GM19193 (cell line): ENCODE results near the gene HK1.

Source experiments
- POLR2A ChIP-seq: IDR thresholded peaks from 4 replicates; pipeline ENCODE4 v1.6.1; 2011; ENCODE audit not compliant: insufficient read depth, insufficient read length; ENCODE audit errors: extremely low read depth

The HK1 gene

GRCh38 chr10:69317626-69318105, 39.4 kb downstream of the HK1 start:
- TF ChIP-seq POLR2A = no peak

GRCh38 chr10:69318106-69318866, 40.0 kb downstream of the HK1 start:
- TF ChIP-seq POLR2A = peak; percentile 60

GRCh38 chr10:69318867-69319727, 40.8 kb downstream of the HK1 start:
- peak; percentile 25 for TF ChIP-seq POLR2A

- TF ChIP-seq POLR2A = no peak
These were observed 41.6 kb downstream of the HK1 start for GRCh38 chr10:69319841-69320316.

DNA sequence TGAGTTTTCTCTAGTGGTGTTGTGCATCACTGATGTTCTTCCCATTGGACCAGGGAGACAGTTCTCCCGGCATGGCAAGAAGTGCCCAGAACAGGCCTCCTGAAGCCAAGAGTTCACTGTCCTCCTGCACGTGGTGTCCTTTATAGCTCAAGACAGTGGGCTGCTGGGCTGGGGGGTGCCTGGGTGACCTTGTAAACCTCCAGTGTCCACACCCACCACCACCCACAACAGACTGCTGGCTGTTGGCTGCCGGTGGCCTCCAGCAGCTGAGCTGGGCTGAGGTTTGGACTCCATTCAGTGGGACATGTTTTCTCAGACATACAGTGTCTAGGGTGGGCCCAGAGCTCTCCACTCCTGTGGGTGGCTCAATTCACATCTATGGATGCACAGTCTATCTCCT, 42.2 kb downstream of the HK1 start:
- TF ChIP-seq POLR2A = no peak

GRCh38 chr10:69321039-69321715, 42.9 kb downstream of the HK1 start:
- no peak for TF ChIP-seq POLR2A

GRCh38 chr10:69321865-69322264, 43.6 kb downstream of the HK1 start:
- no peak for TF ChIP-seq POLR2A

DNA sequence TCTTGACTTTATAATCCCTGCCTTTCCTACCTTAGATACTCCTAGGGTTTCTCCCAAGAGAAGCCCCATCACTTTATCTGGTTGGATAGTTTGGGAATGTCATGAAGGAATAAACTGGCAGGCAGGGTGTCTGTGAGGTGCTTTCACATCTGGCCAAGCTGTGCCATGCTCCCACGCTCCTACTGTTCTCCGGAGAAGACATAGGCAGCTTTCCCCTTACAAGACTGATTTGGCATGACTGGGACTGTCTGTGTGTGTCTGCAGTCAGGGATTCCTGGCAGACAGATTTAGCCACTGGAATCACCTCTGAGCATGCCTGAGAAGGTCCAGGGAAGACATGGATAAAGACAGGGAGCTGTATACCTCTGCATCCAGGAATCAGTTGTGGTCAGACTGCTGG, 45.3 kb downstream of the HK1 start:
- TF ChIP-seq POLR2A = no peak

- TF ChIP-seq POLR2A = no peak
These were observed 46.3 kb downstream of the HK1 start for GRCh38 chr10:69324583-69324982.

DNA sequence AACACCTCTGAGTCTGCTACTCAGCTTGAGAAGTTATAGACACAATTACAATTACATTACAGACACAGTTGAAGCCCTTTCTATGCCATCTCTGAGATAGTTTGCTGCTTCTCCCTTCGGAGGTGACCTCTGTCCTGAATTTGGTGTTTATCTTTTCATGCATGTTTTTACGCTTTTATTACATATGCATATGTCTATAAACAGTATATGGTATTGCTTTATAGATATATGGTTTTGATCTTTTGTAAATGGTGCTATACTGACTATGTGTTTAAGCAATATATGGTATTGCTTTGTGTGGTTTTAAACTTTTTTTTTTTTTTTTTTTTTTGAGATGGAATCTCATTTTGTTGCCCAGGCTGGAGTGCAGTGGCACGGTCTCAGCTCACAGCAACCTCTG, 48.4 kb downstream of the HK1 start:
- TF ChIP-seq POLR2A = no peak

DNA sequence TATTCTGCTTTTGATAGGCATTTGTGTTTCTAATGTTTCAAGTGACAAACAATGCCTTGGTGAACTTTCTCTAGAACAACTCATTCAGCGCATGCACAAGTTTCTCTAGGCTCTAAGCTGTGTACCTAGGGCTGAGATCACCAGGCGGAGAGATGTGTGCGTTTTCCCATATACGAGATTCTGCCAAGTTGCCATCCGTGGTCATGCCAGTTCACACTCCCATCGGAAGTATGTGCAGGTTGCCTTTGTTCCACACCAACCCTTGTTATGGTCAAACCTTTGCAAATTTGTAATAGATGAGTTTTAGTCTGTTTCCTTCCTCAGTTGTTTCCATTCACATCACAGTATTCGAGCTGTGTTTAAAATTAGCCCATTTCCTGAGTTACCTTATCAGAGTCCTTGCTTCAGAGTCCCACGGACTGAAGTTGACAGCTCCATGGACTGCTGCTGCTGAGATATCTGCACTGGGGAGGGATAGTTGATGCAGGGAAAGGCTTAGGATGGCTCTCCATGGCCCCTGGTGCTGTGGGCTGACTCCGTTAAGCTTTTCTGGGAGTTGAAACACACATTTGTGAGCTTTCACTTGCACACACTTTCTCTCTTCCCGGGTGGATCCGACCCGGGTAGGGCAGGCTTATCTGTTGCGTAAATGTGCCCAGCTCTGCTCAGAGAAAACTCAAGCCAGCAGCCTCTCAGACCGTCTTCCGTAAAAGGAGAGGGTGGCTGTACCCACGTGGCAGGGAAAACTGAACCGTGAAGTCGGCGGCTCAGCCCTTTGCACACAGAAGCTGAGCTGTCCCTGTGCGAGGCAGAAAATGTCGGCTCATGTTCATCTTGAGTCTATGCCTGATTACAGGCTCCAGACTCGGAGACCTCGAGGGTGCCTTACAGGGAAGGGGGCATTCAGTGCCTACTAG, 49.4 kb downstream of the HK1 start:
- TF ChIP-seq POLR2A = peak; percentile 34

DNA sequence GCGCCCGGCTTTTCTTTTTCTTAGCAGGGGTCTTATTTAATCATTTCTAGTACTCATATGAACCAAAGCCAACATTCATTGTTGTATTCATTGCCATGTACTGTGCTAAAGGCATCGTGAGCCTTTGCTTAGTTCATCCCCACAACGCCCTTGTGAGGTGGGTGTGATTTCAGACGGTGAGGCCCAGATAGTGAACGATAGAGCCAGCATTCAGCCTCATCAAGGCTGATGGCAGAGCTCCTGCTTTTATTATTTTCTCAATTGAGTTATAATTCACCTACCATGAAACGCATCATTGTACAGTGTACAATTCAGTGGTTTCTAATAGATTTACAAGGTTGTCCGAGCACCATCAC, 50.1 kb downstream of the HK1 start:
- TF ChIP-seq POLR2A = no peak

- no peak for TF ChIP-seq POLR2A
These were observed 51.5 kb downstream of the HK1 start for GRCh38 chr10:69329721-69330178.

DNA sequence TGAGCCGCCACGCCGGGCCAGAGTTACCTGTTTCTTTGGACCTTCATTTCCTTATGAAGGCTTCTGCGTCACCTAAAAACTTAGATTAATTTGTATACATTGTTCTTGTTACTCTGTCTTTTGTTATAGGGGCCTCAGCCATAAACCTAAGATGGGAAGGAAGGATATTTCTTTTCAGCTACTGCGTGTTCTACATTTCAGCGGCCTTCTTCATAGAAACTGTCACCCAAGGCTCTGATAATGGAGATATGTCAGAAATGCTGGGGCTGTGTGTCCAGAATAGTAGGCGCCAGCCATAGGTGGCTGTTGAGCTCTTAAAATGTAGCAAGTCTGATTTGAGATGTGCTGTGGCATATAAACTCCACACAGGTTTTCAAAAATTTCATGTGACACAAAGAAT, 52.9 kb downstream of the HK1 start:
- TF ChIP-seq POLR2A = no peak

- no peak for TF ChIP-seq POLR2A
These were observed 54.1 kb downstream of the HK1 start for GRCh38 chr10:69332278-69333010.
